K562 (cell line): Measurements from ENCODE around the gene SPECC1L. TPM values are rescaled to one million over a fixed set of nuclear protein-coding genes. Genes with fewer than 3 reads are reported as not detected.

ENCODE experiments used
- ATAC-seq: fragments of 200-7000 bp; cut with Tn5 transposase; 3 replicates; pipeline ENCODE4 v1.9.1; 2020; ENCODE audit warnings: moderate library complexity
- BruUV-seq: library from RNA; stranded (reverse); fragments of 400-500 nt; replicated peaks from 2 replicates; lab custom pipeline; 2021; lab: Mats Ljungman, UMichigan
- CTCF ChIA-PET: fragments of 300-600 bp; formaldehyde crosslinking; extraction: SDS; loops from one replicate; lab custom pipeline; 2021; ENCODE audit warnings: low intra/inter-chr PET ratio; lab: Yijun Ruan, JAX
- POLR2A ChIA-PET: fragments of 300-600, 350-650 bp; sonication (Branson Sonifier 250); formaldehyde crosslinking; extraction: SDS; loops from one replicate; lab custom pipeline; 2021; ENCODE audit warnings: antibody characterized with exemption, inconsistent platforms; lab: Yijun Ruan, JAX
- DNase-seq, 4 experiments: peaks; one replicate each; pipeline versions ENCODE4 v3.0.0 to v3.0.0-alpha.2; 2011 to 2018; ENCODE audit warnings: low spot score in 3 of 4, mixed read lengths in 3 of 4; ENCODE audit errors: extremely low read depth in 1 of 4
- FAIRE-seq: peaks from 2 replicates; lab custom pipeline; 2011; peaks lifted over from hg19 to GRCh38; lab: Jason Lieb, UNC
- H2AFZ ChIP-seq: 2 replicates; pipeline ENCODE4 v1.6.0; 2011; ENCODE audit warnings: low read depth, low read length, control low read depth, inconsistent platforms
- H3K27ac ChIP-seq: fragments of 200-600 bp; 3 replicates; pipeline ENCODE4 v1.8.0; 2011; ENCODE audit warnings: low read depth, mild to moderate bottlenecking, control low read depth, inconsistent platforms, low read length, moderate library complexity, mixed read lengths; ENCODE audit errors: extremely low read depth
- H3K27me3 ChIP-seq, 2 experiments: fragments of 300-600 bp in 1 of 2; 2 replicates in 1 of 2; 3 replicates in 1 of 2; pipeline versions ENCODE4 v1.6.0 to v1.8.0; 2011; ENCODE audit warnings: inconsistent platforms in 2 of 2, low read length in 2 of 2, mild to moderate bottlenecking in 1 of 2, mixed read lengths in 1 of 2, moderate library complexity in 1 of 2; ENCODE audit not compliant: control insufficient read depth in 2 of 2, insufficient read depth in 2 of 2
- H3K36me3 ChIP-seq: fragments of 300-600 bp; 3 replicates; pipeline ENCODE4 v1.8.0; 2011; ENCODE audit warnings: mild to moderate bottlenecking, low read length, inconsistent platforms; ENCODE audit not compliant: control insufficient read depth, insufficient read depth
- H3K4me1 ChIP-seq, 2 experiments: fragments of 200-600 bp in 1 of 2; replicated peaks in 1 of 2; 2 replicates in 1 of 2; 3 replicates in 1 of 2; pipeline versions ENCODE4 v1.5.1 to v1.8.0; 2011; ENCODE audit warnings: inconsistent platforms in 2 of 2, low read length in 2 of 2, mild to moderate bottlenecking in 1 of 2, mixed read lengths in 1 of 2, moderate library complexity in 1 of 2; ENCODE audit not compliant: control insufficient read depth in 2 of 2, insufficient read depth in 2 of 2
- H3K4me2 ChIP-seq: 2 replicates; pipeline ENCODE4 v1.6.1; 2011; ENCODE audit warnings: low read length, control low read depth, inconsistent platforms, mixed read lengths; ENCODE audit not compliant: insufficient read depth
- H3K4me3 ChIP-seq: fragments of 200-600 bp; sonication (generic), shearing (Covaris generic); 2 replicates; pipeline ENCODE4 v1.5.1; 2016; ENCODE audit warnings: control low read depth, inconsistent platforms
- H3K79me2 ChIP-seq: fragments of 200-600 bp; 3 replicates; pipeline ENCODE4 v1.8.0; 2011; ENCODE audit warnings: low read length, inconsistent platforms; ENCODE audit not compliant: control insufficient read depth, insufficient read depth
- H3K9ac ChIP-seq, 2 experiments: 2 replicates each; pipeline versions ENCODE4 v1.6.0 to v1.6.1; 2011; ENCODE audit warnings: low read depth in 2 of 2, low read length in 2 of 2, control low read depth in 1 of 2, inconsistent platforms in 1 of 2, mild to moderate bottlenecking in 1 of 2, mixed read lengths in 1 of 2; ENCODE audit not compliant: insufficient read depth in 1 of 2
- H3K9me1 ChIP-seq: one replicate; pipeline ENCODE4 v1.6.0; 2011; ENCODE audit warnings: inconsistent platforms, mild to moderate bottlenecking, low read length, moderate library complexity; ENCODE audit not compliant: control insufficient read depth, insufficient read depth
- H3K9me3 ChIP-seq: replicated peaks from 2 replicates; pipeline ENCODE4 v1.5.1; 2011; ENCODE audit warnings: low read depth, low read length, inconsistent platforms; ENCODE audit not compliant: control insufficient read depth, insufficient read depth
- H4K20me1 ChIP-seq: replicated peaks from 2 replicates; pipeline ENCODE4 v1.6.1; 2011; ENCODE audit warnings: low read length, inconsistent platforms, mixed read lengths; ENCODE audit not compliant: control insufficient read depth, insufficient read depth
- BRF2 ChIP-seq: IDR thresholded peaks from 3 replicates; pipeline ENCODE4 v1.6.1; 2011; ENCODE audit warnings: borderline replicate concordance, mild to moderate bottlenecking; ENCODE audit not compliant: insufficient read length, insufficient read depth
- CCAR2 ChIP-seq: fragments of 200-400 bp; formaldehyde crosslinking; IDR thresholded peaks from 2 replicates; pipeline ENCODE4 v1.6.1; 2017; ENCODE audit warnings: mild to moderate bottlenecking, low read depth, low read length
- E2F6 ChIP-seq, 2 experiments: IDR thresholded peaks; 2 replicates each; pipeline ENCODE4 v1.6.1; 2011; ENCODE audit warnings: borderline replicate concordance in 1 of 2, control low read depth in 1 of 2, low read depth in 1 of 2, low read length in 1 of 2, mild to moderate bottlenecking in 1 of 2, mixed read lengths in 1 of 2, moderate library complexity in 1 of 2; ENCODE audit not compliant: insufficient read depth in 1 of 2, insufficient read length in 1 of 2, poor library complexity in 1 of 2, severe bottlenecking in 1 of 2; ENCODE audit errors: extremely low read depth in 1 of 2
- ELF2 ChIP-seq: fragments of 250-450 bp; sonication (Bioruptor Pico); IDR thresholded peaks from 2 replicates; pipeline ENCODE4 v1.5.0; 2021; ENCODE audit warnings: mild to moderate bottlenecking
- NUFIP1 ChIP-seq: fragments of 450-650 bp; IDR thresholded peaks from 2 replicates; pipeline ENCODE4 v1.6.1; 2018; ENCODE audit not compliant: partially characterized antibody
- POU5F1 ChIP-seq: fragments of 150-350 bp; IDR thresholded peaks from 2 replicates; pipeline ENCODE4 v1.6.1; 2014; ENCODE audit warnings: borderline replicate concordance, low read length, low read depth, mild to moderate bottlenecking; ENCODE audit not compliant: partially characterized antibody
- SIN3A ChIP-seq, 2 experiments: fragments of 150-350 bp in 1 of 2; IDR thresholded peaks; 2 replicates each; pipeline ENCODE4 v1.6.1; 2011 to 2016; ENCODE audit warnings: borderline replicate concordance in 2 of 2, low read depth in 2 of 2, low read length in 2 of 2, mild to moderate bottlenecking in 2 of 2, moderate library complexity in 2 of 2; ENCODE audit not compliant: control insufficient read depth in 1 of 2
- TOE1 ChIP-seq, 2 experiments: fragments of 450-650 bp in 1 of 2; sonication (generic) in 1 of 2; formaldehyde crosslinking in 1 of 2; IDR thresholded peaks; 2 replicates each; pipeline versions ENCODE4 v1.7.1 to v1.8.0; 2016 to 2022; ENCODE audit warnings: borderline replicate concordance in 2 of 2, mild to moderate bottlenecking in 2 of 2, antibody characterized with exemption in 1 of 2, inconsistent platforms in 1 of 2, low read depth in 1 of 2, missing genetic modification reagents in 1 of 2, moderate library complexity in 1 of 2
- ZBTB11 ChIP-seq, 3 experiments: fragments of 200-800 bp in 1 of 3; fragments of 250-450 bp in 1 of 3; fragments of 450-650 bp in 1 of 3; sonication (Bioruptor Pico) in 1 of 3; sonication (Bioruptor generic) in 1 of 3; formaldehyde crosslinking in 1 of 3; IDR thresholded peaks; 2 replicates each; pipeline versions ENCODE4 v1.6.1 to v1.8.0; 2016 to 2022; ENCODE audit warnings: mild to moderate bottlenecking in 2 of 3, missing genetic modification characterization in 2 of 3, missing compliant biosample characterization in 1 of 3, moderate library complexity in 1 of 3
- ZFPM2 ChIP-seq: fragments of 250-450 bp; sonication (Bioruptor Pico); IDR thresholded peaks from 2 replicates; pipeline ENCODE4 v1.5.1; 2022; ENCODE audit warnings: mild to moderate bottlenecking
- ZNF12 ChIP-seq: sonication (generic); formaldehyde crosslinking; IDR thresholded peaks from 2 replicates; pipeline ENCODE4 v1.4.0; 2020; ENCODE audit warnings: mild to moderate bottlenecking, missing genetic modification reagents
- ZNF24 ChIP-seq: fragments of 450-650 bp; IDR thresholded peaks from 2 replicates; pipeline ENCODE4 v1.6.1; 2016
- WGBS: fragments of 100-300 bp; shearing (Covaris generic); methylation state at CpG from one replicate; pipeline ENCODE4 v1.1.6; 2016; ENCODE audit warnings: low coverage, mixed read lengths; ENCODE audit not compliant: insufficient coverage; ENCODE audit errors: missing lambda C conversion rate; 5-methylcytosine and 5-hydroxymethylcytosine counted together
- in situ Hi-C: fragments of 300-500 bp; cut with MboI; formaldehyde crosslinking; loops from 4 replicates; pipeline ENCODE4 v1.15.0; 2018; ENCODE audit warnings: inconsistent platforms, mixed read lengths
- intact Hi-C: fragments of 100-400 bp; cut with micrococcal nuclease; formaldehyde crosslinking; loops from 2 replicates; pipeline ENCODE4 v1.14.2; 2022
- polyA plus RNA-seq, 8 experiments: library from polyadenylated mRNA; depleted of rRNA in 4 of 8; stranded (reverse) in 5 of 8; unstranded in 3 of 8; fragments of >200 nt; fragmentation: Nextera tagmentation in 2 of 8; fragmentation: Illumina TruSeq in 1 of 8; extraction: Ambion mirVana in 2 of 8; extraction: Trizol in 1 of 8; gene quantifications; 2 replicates each; pipeline versions ENCODE4 v1.2.1 to v1.2.3, GENCODE V29; 2011 to 2014; ENCODE audit warnings: inconsistent platforms in 1 of 8, missing spikeins in 1 of 8
- total RNA-seq, 7 experiments: library from RNA; depleted of rRNA in 6 of 7; stranded (reverse); fragments of >200 nt in 6 of 7; fragmentation: Illumina TruSeq in 2 of 7; extraction: Trizol in 2 of 7; gene quantifications; 2 replicates each; pipeline versions ENCODE4 v1.2.1 to v1.2.3, GENCODE V29; 2011 to 2021; ENCODE audit warnings: low replicate concordance in 1 of 7

The SPECC1L gene
- total and polyA plus RNA-seq, 9 of the 15 experiments (the other 6 are each of a cell fraction or from before 2014, with no cell fraction given) = 1.4 to 27.9 (median 14.5) TPM

- FAIRE-seq (no peak), DNase-seq (no peak), ATAC-seq (no peak)
- intact Hi-C loops = no loop called here
- Histone ChIP-seq H3K27me3 (no peaks in the 10 kb centered on the region), H3K27ac (no peak overlapping the region), H3K36me3 (peaks cover 32% of the 10 kb centered on the region; the same call in 2 of the 3 replicates), H3K4me1 (no peaks in the 10 kb centered on the region), H3K4me3 (no peak overlapping the region), H3K9ac (no peak overlapping the region), H3K79me2 (no peaks in the 10 kb centered on the region; the same call in none of the 3 replicates), H3K9me1 (no peaks in the 10 kb centered on the region), H2AFZ (no peak overlapping the region), H4K20me1 (no peaks in the 10 kb centered on the region), H3K9me3 (no peaks in the 10 kb centered on the region), H3K4me2 (no peak overlapping the region)
- CTCF ChIA-PET = interaction anchor here (0.7 kb wide), 1 partner anchor 28 kb away, joined by 3 read pairs; no protein-coding TSS in a partner anchor
- 89% methylated on average over 1 of the region's 1 CpG for WGBS
- in situ Hi-C loops = no loop called here
- BruUV-seq = no TSS peak
- POLR2A ChIA-PET = no interaction called here
- TF ChIP-seq ZFPM2 (CRISPR knock-in tag) (no peak), ZNF24 (no peak), E2F6 (IDR thresholded peaks at IDR 0.05; ENCODE audit: borderline replicate concordance in 1 of 2, extremely low read depth in 1 of 2, insufficient read depth in 1 of 2, insufficient read length in 1 of 2, low read depth in 1 of 2, low read length in 1 of 2, poor library complexity in 1 of 2, severe bottlenecking in 1 of 2) (no peak), SIN3A (IDR thresholded peaks at IDR 0.05; ENCODE audit: borderline replicate concordance in 2 of 2, control insufficient read depth in 1 of 2, low read depth in 2 of 2, low read length in 2 of 2) (no peak), ZNF12 (CRISPR knock-in tag) (no peak), NUFIP1 (no peak), ELF2 (CRISPR knock-in tag) (no peak), ZBTB11 (CRISPR knock-in tag; IDR thresholded peaks at IDR 0.05) (no peak), BRF2 (no peak), POU5F1 (no peak), CCAR2 (no peak), TOE1 (IDR thresholded peaks at IDR 0.05; ENCODE audit: borderline replicate concordance) (no peak), TOE1 (CRISPR knock-in tag; IDR thresholded peaks at IDR 0.05; ENCODE audit: borderline replicate concordance, low read depth) (no peak)
Measured at GRCh38 chr22:24302591-24302990, 32.0 kb downstream of the SPECC1L start.
